HUES64 (cell line): ENCODE data around the gene SOX13. TPM values are rescaled to one million over a fixed set of nuclear protein-coding genes. Genes with fewer than 3 reads are reported as not detected.

Source experiments
- H3K27ac ChIP-seq: 2 replicates; pipeline ENCODE4 v1.7.0; 2013; ENCODE audit warnings: low read depth, low read length, inconsistent platforms
- H3K27me3 ChIP-seq: 2 replicates; pipeline ENCODE4 v1.6.1; 2013; ENCODE audit warnings: mild to moderate bottlenecking, low read length; ENCODE audit not compliant: insufficient read depth
- H3K36me3 ChIP-seq: 2 replicates; pipeline ENCODE4 v1.6.1; 2013; ENCODE audit warnings: mild to moderate bottlenecking, low read length; ENCODE audit not compliant: insufficient read depth
- H3K4me1 ChIP-seq: 2 replicates; pipeline ENCODE4 v1.6.1; 2013; ENCODE audit warnings: mild to moderate bottlenecking, low read length, moderate library complexity; ENCODE audit not compliant: insufficient read depth
- H3K4me3 ChIP-seq: 2 replicates; pipeline ENCODE4 v1.5.1; 2013; ENCODE audit warnings: mild to moderate bottlenecking, low read length, moderate library complexity
- H3K9ac ChIP-seq: 2 replicates; pipeline ENCODE4 v1.6.1; 2013; ENCODE audit warnings: mild to moderate bottlenecking, low read depth, low read length
- H3K9me3 ChIP-seq: 2 replicates; pipeline ENCODE4 v1.6.1; 2013; ENCODE audit warnings: low read depth, low read length; ENCODE audit not compliant: insufficient read depth
- WGBS: fragments of 150-250, 120-280 bp; methylation state at CpG from one replicate; pipeline ENCODE4 v1.1.7; 2013; ENCODE audit warnings: missing lambda C conversion rate; 5-methylcytosine and 5-hydroxymethylcytosine counted together
- polyA plus RNA-seq, 2 experiments: library from polyadenylated mRNA; stranded (reverse); fragments of 50-300 nt; gene quantifications; one replicate each; pipeline ENCODE4 v1.2.3, GENCODE V29; 2013

SOX13 gene
- 65.5 TPM for polyA plus RNA-seq (2013, experiment 1 of 2)
- 75.1 TPM for polyA plus RNA-seq (2013, experiment 2 of 2)

DNA sequence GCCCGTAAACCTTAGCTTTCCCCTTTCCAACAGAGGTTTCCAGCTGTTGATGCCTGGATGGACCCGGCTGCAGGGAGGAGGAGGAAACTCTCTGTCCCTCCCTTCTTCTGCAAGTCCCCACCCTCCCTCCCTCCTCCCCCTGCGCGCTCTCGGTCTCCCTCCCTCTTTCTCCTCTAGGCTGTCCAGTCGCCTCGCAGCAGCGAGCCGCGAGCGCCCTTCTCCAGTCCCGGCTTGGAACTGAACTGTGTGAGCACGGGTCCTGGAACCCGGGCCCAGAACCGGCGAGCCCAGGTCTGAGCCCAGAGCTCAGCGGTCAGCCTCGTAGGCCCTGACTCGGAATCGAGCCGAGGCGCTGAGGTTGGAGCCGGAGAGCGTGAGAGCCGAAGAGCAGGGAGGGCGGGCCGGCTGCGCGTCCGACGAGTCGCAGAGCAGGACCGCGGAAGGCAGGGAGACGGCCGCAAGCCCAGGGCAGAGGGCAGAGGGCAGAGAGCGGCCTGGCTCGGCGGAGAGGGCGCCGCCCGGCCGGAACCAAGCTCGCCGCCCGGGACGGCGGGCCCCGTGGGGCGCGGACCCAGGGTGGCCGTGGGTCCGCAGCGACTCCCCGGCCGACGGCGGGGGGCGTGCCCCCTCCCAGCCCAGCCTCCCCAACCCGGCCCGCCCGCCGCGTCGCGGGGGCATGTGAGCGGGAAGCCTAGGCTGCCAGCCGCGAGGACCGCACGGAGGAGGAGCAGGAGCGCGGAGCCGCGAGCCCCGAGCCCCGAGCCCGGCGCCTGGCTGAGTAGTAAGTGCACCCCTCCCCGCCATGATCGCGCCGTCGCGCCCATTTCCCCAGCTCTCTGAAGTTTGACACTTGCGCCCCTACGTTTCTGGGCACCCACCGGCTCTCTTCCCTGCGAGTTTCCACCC, at the start of gene SOX13:
Gene SOX13 (plus strand): TSS at position 185 of the 906 bp plus-strand sequence. CDS start 39,801 bp downstream, outside the sequence.
- no peaks in the 10 kb centered on the region for H3K9me3 ChIP-seq
- 0 out of 2 replicates have a peak, but pooled peaks cover 2% of the 10 kb centered on the region for H3K36me3 ChIP-seq
- peak within 1 kb of the TSS; percentile 90 for H3K9ac ChIP-seq
- H3K4me1 ChIP-seq = peaks cover 35% of the 10 kb centered on the region
- under 1% methylated on average over 89 of the region's 89 CpGs for WGBS
- H3K27ac ChIP-seq = peak within 1 kb of the TSS; percentile 89
- H3K27me3 ChIP-seq = peaks cover 9% of the 10 kb centered on the region; the same call in 1 of the 2 replicates
- H3K4me3 ChIP-seq = peak within 1 kb of the TSS; percentile 80

DNA sequence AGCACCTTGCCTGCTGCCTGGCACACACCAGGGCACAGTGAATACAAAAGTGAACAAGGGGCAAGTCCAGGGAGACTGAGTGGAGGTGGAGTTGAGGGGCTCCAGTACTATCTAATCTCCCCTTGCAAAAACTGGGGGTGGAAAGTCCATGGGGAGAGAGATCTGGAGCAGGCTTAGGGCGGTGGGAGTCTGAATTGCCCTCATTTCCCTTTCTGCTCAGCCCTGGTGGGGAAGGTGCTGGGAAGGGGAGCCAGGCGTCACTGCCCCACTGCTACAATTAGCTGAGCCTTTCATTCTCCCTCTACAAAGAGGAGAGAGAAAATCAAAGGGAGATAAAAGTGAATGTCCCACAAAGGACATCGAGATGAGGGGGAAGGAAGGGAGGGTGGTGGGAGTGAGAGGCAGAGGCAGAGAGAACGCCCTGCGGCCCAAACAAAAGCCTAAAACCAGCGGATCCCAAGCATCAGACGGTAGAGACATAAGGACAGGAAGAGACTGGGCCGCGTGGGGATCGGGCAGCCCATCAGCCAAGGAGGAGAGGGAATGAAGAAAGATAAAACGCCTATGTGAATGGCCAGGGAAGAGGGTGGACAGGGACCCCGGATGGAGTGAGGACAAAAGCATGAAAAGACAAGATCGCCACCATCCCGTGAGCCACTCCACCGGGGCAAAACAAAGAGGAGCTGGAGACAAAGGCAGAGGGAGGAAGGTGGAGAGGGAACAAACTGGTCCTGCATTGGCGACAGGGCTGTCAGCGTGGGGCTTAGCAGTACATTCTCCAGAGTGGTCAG, 46.8 kb upstream of the SOX13 start:
- 36% methylated on average over 15 of the region's 17 CpGs for WGBS
- H3K27ac ChIP-seq = no peak overlapping the region
- peak overlapping the region; percentile 59; the same call in 1 of the 2 replicates for H3K9ac ChIP-seq

DNA sequence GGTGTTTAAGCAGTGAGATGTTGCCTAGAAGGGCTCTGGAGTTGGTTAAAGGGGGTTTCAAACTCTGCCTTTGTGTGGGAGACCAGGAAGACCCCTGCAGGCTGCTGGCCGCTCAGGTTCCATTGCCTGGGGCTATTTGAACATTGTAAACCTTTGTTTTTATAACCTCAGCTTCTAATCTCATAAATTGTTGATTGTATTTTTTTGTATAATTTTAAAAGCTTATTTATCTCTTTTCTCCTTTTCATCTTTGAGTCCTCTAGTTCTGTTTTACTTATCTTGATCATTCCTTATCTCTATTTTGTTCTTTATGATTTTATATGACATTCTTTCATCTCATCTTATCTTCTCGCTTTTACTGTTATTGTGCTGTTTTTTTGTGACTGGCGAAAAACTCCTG, 45.5 kb upstream of the SOX13 start:
- Histone ChIP-seq H3K9ac (no peak overlapping the region), H3K4me1 (peaks cover 25% of the 10 kb centered on the region), H3K27me3 (no peaks in the 10 kb centered on the region; the same call in 1 of the 2 replicates), H3K4me3 (no peak overlapping the region), H3K27ac (no peak overlapping the region), H3K36me3 (no peaks in the 10 kb centered on the region), H3K9me3 (no peaks in the 10 kb centered on the region)
- 63% methylated on average over 2 of the region's 3 CpGs for WGBS

More for the DNA sequence above, 46.8 kb upstream of the SOX13 start:
- no peaks in the 10 kb centered on the region; the same call in 1 of the 2 replicates for H3K27me3 ChIP-seq
- H3K36me3 ChIP-seq = no peaks in the 10 kb centered on the region
- peaks cover 25% of the 10 kb centered on the region for H3K4me1 ChIP-seq
- no peak overlapping the region for H3K4me3 ChIP-seq
- H3K9me3 ChIP-seq = no peaks in the 10 kb centered on the region

DNA sequence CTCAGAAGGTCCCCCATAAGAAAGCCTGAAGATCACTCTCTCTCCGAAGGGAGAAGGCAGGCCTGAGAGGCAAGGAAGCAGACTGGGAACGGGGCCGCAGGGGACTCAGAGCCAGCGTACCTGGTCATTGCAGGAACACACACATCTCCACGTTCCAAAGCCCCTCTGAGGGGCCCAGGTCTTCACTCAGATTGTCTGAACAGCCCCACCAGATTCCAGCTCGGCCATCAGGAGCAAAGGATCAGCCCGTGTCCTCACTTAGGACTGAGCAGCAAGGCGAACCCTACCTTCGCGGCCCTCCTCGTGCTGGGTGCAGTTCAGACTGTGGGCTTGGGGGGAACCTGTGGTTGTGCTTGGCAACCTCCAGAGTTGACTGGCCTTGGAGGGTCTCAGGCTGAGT, 43.9 kb upstream of the SOX13 start:
- WGBS = 89% methylated on average over 11 of the region's 11 CpGs
- H3K27me3 ChIP-seq = no peaks in the 10 kb centered on the region; the same call in 1 of the 2 replicates
- H3K27ac ChIP-seq = no peak overlapping the region
- no peaks in the 10 kb centered on the region for H3K36me3 ChIP-seq
- no peak overlapping the region for H3K9ac ChIP-seq
- no peaks in the 10 kb centered on the region for H3K9me3 ChIP-seq
- H3K4me1 ChIP-seq = peaks cover 25% of the 10 kb centered on the region
- no peak overlapping the region for H3K4me3 ChIP-seq

- Histone ChIP-seq H3K36me3 (no peaks in the 10 kb centered on the region), H3K9ac (no peak overlapping the region), H3K9me3 (no peaks in the 10 kb centered on the region), H3K4me3 (no peak overlapping the region), H3K27me3 (no peaks in the 10 kb centered on the region), H3K4me1 (peaks cover 18% of the 10 kb centered on the region), H3K27ac (no peak overlapping the region)
- 70% methylated on average over 11 of the region's 11 CpGs for WGBS
These were observed 41.7 kb upstream of the SOX13 start for GRCh38 chr1:204031098-204031710.

GRCh38 chr1:204032642-204033235, 40.2 kb upstream of the SOX13 start:
- WGBS = 74% methylated on average over 4 of the region's 4 CpGs
- no peak overlapping the region for H3K9ac ChIP-seq
- H3K4me3 ChIP-seq = no peak overlapping the region
- no peak overlapping the region for H3K27ac ChIP-seq
- H3K36me3 ChIP-seq = no peaks in the 10 kb centered on the region
- H3K9me3 ChIP-seq = no peaks in the 10 kb centered on the region
- no peaks in the 10 kb centered on the region for H3K27me3 ChIP-seq
- H3K4me1 ChIP-seq = peaks cover 12% of the 10 kb centered on the region

- H3K27me3 ChIP-seq = no peaks in the 10 kb centered on the region
- no peak overlapping the region for H3K27ac ChIP-seq
- no peaks in the 10 kb centered on the region for H3K36me3 ChIP-seq
- H3K9ac ChIP-seq = no peak overlapping the region
- no peaks in the 10 kb centered on the region for H3K9me3 ChIP-seq
- 91% methylated on average over 1 of the region's 1 CpG for WGBS
- H3K4me1 ChIP-seq = peaks cover 11% of the 10 kb centered on the region
- no peak overlapping the region for H3K4me3 ChIP-seq
These were observed 39.6 kb upstream of the SOX13 start for GRCh38 chr1:204033306-204033705.

DNA sequence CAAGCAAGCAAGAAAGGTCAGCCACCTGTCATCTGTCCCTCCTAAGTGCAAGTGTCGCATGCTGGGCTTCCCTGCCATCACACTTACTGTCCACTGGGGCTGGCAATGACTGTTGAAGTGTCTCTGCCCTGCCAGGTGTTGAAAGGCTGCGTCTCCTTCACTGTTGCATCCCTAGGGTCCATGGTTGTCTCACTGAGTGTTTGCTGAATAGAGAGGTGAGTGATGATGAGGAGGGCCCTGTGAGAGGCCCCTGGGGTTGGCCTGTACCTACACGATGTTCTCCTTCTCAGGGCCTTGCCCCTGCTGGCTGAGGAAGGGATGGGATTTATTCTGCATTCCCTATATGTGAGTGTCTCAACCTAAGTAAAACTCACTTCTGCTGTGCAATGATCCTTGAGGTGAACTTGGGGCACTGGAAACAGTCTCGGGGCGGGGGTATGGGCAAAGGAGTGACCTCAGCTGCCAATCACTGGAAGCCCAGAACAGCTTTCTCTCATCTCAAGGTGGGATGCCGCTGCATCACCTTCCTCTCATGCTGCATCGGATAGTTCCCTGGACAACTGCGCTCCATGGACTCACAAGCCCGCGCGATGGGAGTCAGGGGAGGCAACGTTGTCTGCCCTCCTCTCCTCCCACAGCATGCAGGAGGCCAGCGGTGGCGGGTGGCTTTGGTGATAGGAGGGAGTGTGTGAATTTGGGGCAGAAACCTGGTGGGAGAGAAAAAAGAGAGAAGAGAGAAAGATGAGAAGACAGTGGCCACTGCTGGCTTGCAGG, 35.8 kb upstream of the SOX13 start:
- no peaks in the 10 kb centered on the region for H3K36me3 ChIP-seq
- H3K27me3 ChIP-seq = no peaks in the 10 kb centered on the region
- H3K4me1 ChIP-seq = peaks cover 18% of the 10 kb centered on the region
- no peak overlapping the region for H3K27ac ChIP-seq
- H3K9ac ChIP-seq = no peak overlapping the region
- H3K9me3 ChIP-seq = no peaks in the 10 kb centered on the region
- WGBS = 86% methylated on average over 13 of the region's 14 CpGs
- no peak overlapping the region for H3K4me3 ChIP-seq

GRCh38 chr1:204041232-204041767, 31.6 kb upstream of the SOX13 start:
- Histone ChIP-seq H3K9ac (no peak overlapping the region), H3K9me3 (no peaks in the 10 kb centered on the region), H3K36me3 (no peaks in the 10 kb centered on the region), H3K27me3 (no peaks in the 10 kb centered on the region), H3K4me3 (no peak overlapping the region), H3K4me1 (peaks cover 18% of the 10 kb centered on the region), H3K27ac (no peak overlapping the region)
- WGBS = 63% methylated on average over 10 of the region's 10 CpGs
